ES-I3 (cell line): ENCODE measurements around the gene SOST.
A peak's percentile ranks its signal among the peaks of the same experiment; 100 is the strongest.

Experiments
- H3K36me3 ChIP-seq: 2 replicates; pipeline ENCODE4 v1.6.1; 2013; ENCODE audit warnings: mild to moderate bottlenecking, low read length, control low read depth, moderate library complexity; ENCODE audit not compliant: insufficient read depth
- H3K4me1 ChIP-seq: 2 replicates; pipeline ENCODE4 v1.6.1; 2013; ENCODE audit warnings: mild to moderate bottlenecking, control low read depth, low read length; ENCODE audit not compliant: insufficient read depth
- H3K9ac ChIP-seq: 2 replicates; pipeline ENCODE4 v1.6.1; 2013; ENCODE audit warnings: low read depth, mild to moderate bottlenecking, low read length, moderate library complexity
- H3K9me3 ChIP-seq: 2 replicates; pipeline ENCODE4 v1.6.1; 2013; ENCODE audit warnings: mild to moderate bottlenecking, low read length, moderate library complexity; ENCODE audit not compliant: control insufficient read depth, insufficient read depth

SOST gene

GRCh38 chr17:43768382-43768781 lies 9.8 kb upstream of the SOST start:
- no peak overlapping the region for H3K9ac ChIP-seq
- H3K9me3 ChIP-seq, result no peaks in the 10 kb centered on the region
- H3K36me3 ChIP-seq, result peaks cover 12% of the 10 kb centered on the region

GRCh38 chr17:43767713-43768059 lies 9.1 kb upstream of the SOST start:
- Histone ChIP-seq H3K4me1 (peaks cover under 1% of the 10 kb centered on the region), H3K9me3 (no peaks in the 10 kb centered on the region), H3K36me3 (peaks cover 8% of the 10 kb centered on the region), H3K9ac (no peak overlapping the region)

More at GRCh38 chr17:43768382-43768781, 9.8 kb upstream of the SOST start:
- no peaks in the 10 kb centered on the region for H3K4me1 ChIP-seq

GRCh38 chr17:43767053-43767712 lies 8.6 kb upstream of the SOST start:
- Histone ChIP-seq H3K36me3 (peaks cover 4% of the 10 kb centered on the region), H3K4me1 (peaks cover 3% of the 10 kb centered on the region), H3K9me3 (no peaks in the 10 kb centered on the region), H3K9ac (no peak overlapping the region)

GRCh38 chr17:43766413-43767052 lies 7.9 kb upstream of the SOST start:
- Histone ChIP-seq H3K4me1 (peaks cover 3% of the 10 kb centered on the region), H3K9me3 (no peaks in the 10 kb centered on the region), H3K36me3 (no peaks in the 10 kb centered on the region), H3K9ac (no peak overlapping the region)

GRCh38 chr17:43760254-43760852 lies 1.8 kb upstream of the SOST start:
- Histone ChIP-seq H3K4me1 (peaks cover 24% of the 10 kb centered on the region), H3K9ac (0 out of 2 replicates have a peak overlapping the region, but pooled peaks have one; percentile 1), H3K36me3 (no peaks in the 10 kb centered on the region), H3K9me3 (no peaks in the 10 kb centered on the region)

GRCh38 chr17:43759836-43760235 lies 1.2 kb upstream of the SOST start:
- Histone ChIP-seq H3K9ac (0 out of 2 replicates have a peak overlapping the region, but pooled peaks have one; percentile 1), H3K4me1 (peaks cover 24% of the 10 kb centered on the region), H3K36me3 (no peaks in the 10 kb centered on the region), H3K9me3 (no peaks in the 10 kb centered on the region)

- H3K4me1 ChIP-seq, result peaks cover 28% of the 10 kb centered on the region
- no peaks in the 10 kb centered on the region for H3K36me3 ChIP-seq
- no peaks in the 10 kb centered on the region for H3K9me3 ChIP-seq
- H3K9ac ChIP-seq, result no peak overlapping the region
Observed at GRCh38 chr17:43758086-43758485, 505 bp downstream of the SOST start.

GRCh38 chr17:43757171-43757660 lies 1.4 kb downstream of the SOST start:
- H3K9ac ChIP-seq, result no peak overlapping the region
- H3K4me1 ChIP-seq, result peaks cover 25% of the 10 kb centered on the region
- H3K36me3 ChIP-seq, result no peaks in the 10 kb centered on the region
- no peaks in the 10 kb centered on the region for H3K9me3 ChIP-seq

GRCh38 chr17:43756201-43756600 lies 2.4 kb downstream of the SOST start:
- Histone ChIP-seq H3K4me1 (peaks cover 25% of the 10 kb centered on the region), H3K36me3 (no peaks in the 10 kb centered on the region), H3K9me3 (no peaks in the 10 kb centered on the region), H3K9ac (no peak overlapping the region)

GRCh38 chr17:43755389-43755875 lies 3.2 kb downstream of the SOST start:
- H3K4me1 ChIP-seq, result peaks cover 22% of the 10 kb centered on the region

GRCh38 chr17:43754947-43755346 lies 3.6 kb downstream of the SOST start:
- Histone ChIP-seq H3K36me3 (no peaks in the 10 kb centered on the region), H3K4me1 (peaks cover 23% of the 10 kb centered on the region), H3K9ac (peak overlapping the region; percentile 36; the same call in 1 of the 2 replicates), H3K9me3 (no peaks in the 10 kb centered on the region)

More at GRCh38 chr17:43755389-43755875, 3.2 kb downstream of the SOST start:
- Histone ChIP-seq H3K9ac (peak overlapping the region; percentile 36; the same call in 1 of the 2 replicates), H3K9me3 (no peaks in the 10 kb centered on the region), H3K36me3 (no peaks in the 10 kb centered on the region)

GRCh38 chr17:43753493-43754129 lies 5.0 kb downstream of the SOST start:
- Histone ChIP-seq H3K36me3 (no peaks in the 10 kb centered on the region), H3K9me3 (no peaks in the 10 kb centered on the region), H3K9ac (no peak overlapping the region), H3K4me1 (peaks cover 10% of the 10 kb centered on the region)

GRCh38 chr17:43750153-43750552 lies 8.4 kb downstream of the SOST start:
- no peaks in the 10 kb centered on the region for H3K36me3 ChIP-seq
- H3K9me3 ChIP-seq, result no peaks in the 10 kb centered on the region
- peaks cover 21% of the 10 kb centered on the region for H3K4me1 ChIP-seq
- no peak overlapping the region for H3K9ac ChIP-seq

- Histone ChIP-seq H3K9me3 (0 out of 2 replicates have a peak, but pooled peaks cover 4% of the 10 kb centered on the region), H3K4me1 (peaks cover 25% of the 10 kb centered on the region), H3K36me3 (no peaks in the 10 kb centered on the region), H3K9ac (no peak overlapping the region; the same call in 1 of the 2 replicates)
Observed at GRCh38 chr17:43745541-43745940, 13.1 kb downstream of the SOST start.
